Lower leg skin (tissue), 3 donors: ENCODE results near the gene LDB2.

Experiments
- POLR2A ChIP-seq, 2 donors: fragments of 450-650 bp; IDR thresholded peaks; one replicate each; pipeline ENCODE4 v1.6.1; 2016 to 2017; ENCODE audit warnings: antibody characterized with exemption in 2 of 2, mild to moderate bottlenecking in 1 of 2, moderate library complexity in 1 of 2
- TF ChIP-seq, protein P1 (sequence below), 3 donors: fragments of 450-650 bp; IDR thresholded peaks; one replicate each; pipeline ENCODE4 v1.5.1; 2016; ENCODE audit warnings: antibody characterized with exemption in 3 of 3, mild to moderate bottlenecking in 3 of 3, moderate library complexity in 2 of 3

DNA sequence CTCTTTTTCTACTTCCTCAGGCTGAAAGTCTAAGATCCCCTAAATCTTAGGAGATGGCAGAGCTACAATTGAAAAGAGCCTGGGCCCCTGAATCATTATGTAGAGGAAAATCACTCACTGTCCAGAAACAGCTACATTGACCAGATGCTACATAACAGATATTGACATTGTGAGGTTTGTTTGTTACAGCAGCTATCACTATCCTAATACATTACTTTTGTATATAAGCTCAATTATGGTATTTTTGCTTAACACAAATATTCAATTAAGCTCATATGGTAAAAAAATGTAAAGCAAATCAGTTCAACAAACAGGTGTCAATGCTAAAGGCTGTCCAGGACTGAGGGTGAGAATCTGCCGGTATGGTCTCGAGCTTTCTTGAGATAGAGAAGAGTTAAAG is 89.4 kb downstream of the LDB2 start:
- TF ChIP-seq, protein P1, sequence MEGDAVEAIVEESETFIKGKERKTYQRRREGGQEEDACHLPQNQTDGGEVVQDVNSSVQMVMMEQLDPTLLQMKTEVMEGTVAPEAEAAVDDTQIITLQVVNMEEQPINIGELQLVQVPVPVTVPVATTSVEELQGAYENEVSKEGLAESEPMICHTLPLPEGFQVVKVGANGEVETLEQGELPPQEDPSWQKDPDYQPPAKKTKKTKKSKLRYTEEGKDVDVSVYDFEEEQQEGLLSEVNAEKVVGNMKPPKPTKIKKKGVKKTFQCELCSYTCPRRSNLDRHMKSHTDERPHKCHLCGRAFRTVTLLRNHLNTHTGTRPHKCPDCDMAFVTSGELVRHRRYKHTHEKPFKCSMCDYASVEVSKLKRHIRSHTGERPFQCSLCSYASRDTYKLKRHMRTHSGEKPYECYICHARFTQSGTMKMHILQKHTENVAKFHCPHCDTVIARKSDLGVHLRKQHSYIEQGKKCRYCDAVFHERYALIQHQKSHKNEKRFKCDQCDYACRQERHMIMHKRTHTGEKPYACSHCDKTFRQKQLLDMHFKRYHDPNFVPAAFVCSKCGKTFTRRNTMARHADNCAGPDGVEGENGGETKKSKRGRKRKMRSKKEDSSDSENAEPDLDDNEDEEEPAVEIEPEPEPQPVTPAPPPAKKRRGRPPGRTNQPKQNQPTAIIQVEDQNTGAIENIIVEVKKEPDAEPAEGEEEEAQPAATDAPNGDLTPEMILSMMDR (IDR thresholded peaks at IDR 0.05), result no peak
- TF ChIP-seq POLR2A (IDR thresholded peaks at IDR 0.05), result no peak
